HEK293T (cell line): ENCODE measurements around the gene SPIB.

Experiments
- CTCF ChIA-PET: fragments of 350-600 bp; formaldehyde crosslinking; extraction: SDS; loops from one replicate; lab custom pipeline; 2021; ENCODE audit warnings: antibody characterized with exemption, inconsistent platforms; lab: Yijun Ruan, JAX
- POLR2A ChIA-PET: fragments of 350-600 bp; formaldehyde crosslinking; extraction: SDS; loops from one replicate; lab custom pipeline; 2020; ENCODE audit warnings: antibody characterized with exemption, inconsistent platforms; lab: Yijun Ruan, JAX
- DNase-seq: peaks from one replicate; pipeline ENCODE4 v3.0.0; 2012; ENCODE audit warnings: mixed read lengths; ENCODE audit errors: extremely low spot score
- ARNT ChIP-seq: fragments of 450-650 bp; IDR thresholded peaks from 2 replicates; pipeline ENCODE4 v1.6.1; 2017; ENCODE audit warnings: mild to moderate bottlenecking
- BHLHE40 ChIP-seq: fragments of 450-650 bp; IDR thresholded peaks from 2 replicates; pipeline ENCODE4 v1.6.1; 2016; ENCODE audit warnings: mild to moderate bottlenecking, moderate library complexity, borderline replicate concordance
- CTBP1 ChIP-seq: fragments of 450-650 bp; IDR thresholded peaks from 2 replicates; pipeline ENCODE4 v1.6.1; 2016; ENCODE audit warnings: borderline replicate concordance
- ELF4 ChIP-seq: fragments of 450-650 bp; IDR thresholded peaks from 2 replicates; pipeline ENCODE4 v1.6.1; 2017; ENCODE audit warnings: antibody characterized with exemption
- FOXA1 ChIP-seq: fragments of 450-650 bp; IDR thresholded peaks from 2 replicates; pipeline ENCODE4 v1.6.1; 2016; ENCODE audit warnings: mild to moderate bottlenecking
- FOXK2 ChIP-seq: fragments of 450-650 bp; IDR thresholded peaks from 2 replicates; pipeline ENCODE4 v1.6.1; 2016; ENCODE audit warnings: mild to moderate bottlenecking
- FOXM1 ChIP-seq: fragments of 450-650 bp; IDR thresholded peaks from 2 replicates; pipeline ENCODE4 v1.6.1; 2017; ENCODE audit warnings: mild to moderate bottlenecking, borderline replicate concordance
- HDGF ChIP-seq: fragments of 450-650 bp; IDR thresholded peaks from 2 replicates; pipeline ENCODE4 v1.6.1; 2017; ENCODE audit warnings: antibody characterized with exemption, borderline replicate concordance
- L3MBTL2 ChIP-seq: fragments of 450-650 bp; conservative IDR thresholded peaks from 2 replicates; pipeline ENCODE4 v1.6.1; 2016; ENCODE audit warnings: mild to moderate bottlenecking
- LEF1 ChIP-seq: fragments of 450-650 bp; IDR thresholded peaks from 2 replicates; pipeline ENCODE4 v1.6.1; 2017; ENCODE audit warnings: mild to moderate bottlenecking, borderline replicate concordance
- NFRKB ChIP-seq: fragments of 450-650 bp; IDR thresholded peaks from 2 replicates; pipeline ENCODE4 v1.6.1; 2016; ENCODE audit warnings: mild to moderate bottlenecking, moderate library complexity
- SP1 ChIP-seq: fragments of 450-650 bp; IDR thresholded peaks from 2 replicates; pipeline ENCODE4 v1.6.1; 2017
- SUZ12 ChIP-seq: fragments of 450-650 bp; IDR thresholded peaks from 2 replicates; pipeline ENCODE4 v1.6.1; 2016; ENCODE audit warnings: mild to moderate bottlenecking
- TARDBP ChIP-seq: fragments of 450-650 bp; IDR thresholded peaks from 2 replicates; pipeline ENCODE4 v1.6.1; 2016
- ZNF384 ChIP-seq: fragments of 450-650 bp; IDR thresholded peaks from 2 replicates; pipeline ENCODE4 v1.6.1; 2016
- TF ChIP-seq, protein P1 (sequence below): fragments of 450-650 bp; IDR thresholded peaks from 2 replicates; pipeline ENCODE4 v1.6.1; 2016

The SPIB gene

DNA sequence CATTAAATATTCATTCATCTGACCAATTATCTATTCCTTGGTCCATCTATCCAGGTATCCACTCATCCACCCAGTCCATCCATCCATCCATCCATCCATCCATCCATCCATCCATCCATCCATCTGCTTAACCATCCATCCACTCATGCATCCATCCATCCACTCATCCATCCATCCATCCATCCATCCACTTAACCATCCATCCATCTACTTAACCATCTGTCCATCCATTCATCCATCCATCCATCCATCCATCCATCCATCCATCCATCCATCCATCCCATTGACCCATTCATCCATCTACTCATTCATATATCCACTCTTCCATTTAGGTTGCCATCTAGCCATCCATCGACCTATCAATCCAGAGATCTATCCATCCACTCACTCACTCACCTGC, 25.3 kb downstream of the SPIB start:
- ChIA-PET POLR2A (no interaction called here), CTCF (no interaction called here)
- DNase-seq, result no peak
- TF ChIP-seq SUZ12, result no peak
- no peak for TF ChIP-seq NFRKB
- TF ChIP-seq, protein P1, sequence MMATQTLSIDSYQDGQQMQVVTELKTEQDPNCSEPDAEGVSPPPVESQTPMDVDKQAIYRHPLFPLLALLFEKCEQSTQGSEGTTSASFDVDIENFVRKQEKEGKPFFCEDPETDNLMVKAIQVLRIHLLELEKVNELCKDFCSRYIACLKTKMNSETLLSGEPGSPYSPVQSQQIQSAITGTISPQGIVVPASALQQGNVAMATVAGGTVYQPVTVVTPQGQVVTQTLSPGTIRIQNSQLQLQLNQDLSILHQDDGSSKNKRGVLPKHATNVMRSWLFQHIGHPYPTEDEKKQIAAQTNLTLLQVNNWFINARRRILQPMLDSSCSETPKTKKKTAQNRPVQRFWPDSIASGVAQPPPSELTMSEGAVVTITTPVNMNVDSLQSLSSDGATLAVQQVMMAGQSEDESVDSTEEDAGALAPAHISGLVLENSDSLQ, result no peak
- no peak for TF ChIP-seq HDGF

DNA sequence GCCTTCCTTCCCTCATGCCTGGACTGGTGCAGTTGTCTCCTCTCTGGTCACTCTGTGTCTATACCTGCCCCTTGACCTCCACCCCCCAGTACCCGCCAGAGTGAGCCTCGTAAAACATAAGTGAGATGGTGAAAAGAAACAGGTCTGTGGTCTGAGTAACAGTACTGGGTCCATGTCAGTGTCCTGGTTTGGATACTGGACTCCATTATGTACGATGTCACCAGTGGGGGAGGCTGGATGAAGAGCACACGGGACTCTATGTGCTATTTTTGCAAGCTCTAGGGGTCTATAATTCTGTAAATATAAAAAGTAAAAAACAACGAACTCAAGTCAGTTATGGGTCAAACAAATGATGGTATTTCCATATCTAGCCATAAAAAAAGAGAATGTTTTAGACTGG, 28.3 kb downstream of the SPIB start:
- POLR2A ChIA-PET, result no interaction called here
- CTCF ChIA-PET, result no interaction called here

DNA sequence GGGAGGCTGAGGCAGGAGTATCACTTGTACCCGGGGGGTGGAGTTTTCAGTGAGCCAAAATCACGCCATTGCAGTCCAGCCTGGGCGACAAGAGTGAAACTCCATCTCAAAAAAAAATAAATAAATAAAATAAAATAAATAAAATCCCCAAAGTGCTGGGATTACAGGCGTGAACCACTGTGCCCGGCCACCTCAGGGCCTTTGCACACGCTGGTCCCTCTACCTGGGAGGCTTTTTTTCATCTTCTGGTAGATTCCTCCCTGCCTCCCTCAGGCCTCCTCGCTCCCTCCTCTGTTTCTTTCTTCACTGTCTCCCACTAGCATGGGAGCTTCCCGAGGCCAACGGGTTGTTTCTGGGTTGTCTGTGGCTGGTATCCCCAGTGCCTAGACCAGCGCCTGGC, 29.0 kb downstream of the SPIB start:
- TF ChIP-seq SUZ12 (no peak), SP1 (no peak), BHLHE40 (no peak), HDGF (no peak), L3MBTL2 (no peak), FOXA1 (no peak), FOXK2 (no peak), ELF4 (no peak), ZNF384 (no peak), ARNT (no peak), CTBP1 (no peak), LEF1 (no peak), FOXM1 (no peak), NFRKB (no peak), TARDBP (no peak)
- TF ChIP-seq, protein P1, result no peak
- ChIA-PET POLR2A (no interaction called here), CTCF (no interaction called here)
- no peak for DNase-seq

More for the DNA sequence above, 28.3 kb downstream of the SPIB start:
- TF ChIP-seq FOXM1 (no peak), HDGF (no peak), SUZ12 (no peak), CTBP1 (no peak), FOXA1 (no peak), NFRKB (no peak), BHLHE40 (no peak), FOXK2 (no peak), LEF1 (no peak), ELF4 (no peak), ZNF384 (no peak), ARNT (no peak), TARDBP (no peak), L3MBTL2 (no peak), SP1 (no peak)
- TF ChIP-seq, protein P1, result no peak
- no peak for DNase-seq

DNA sequence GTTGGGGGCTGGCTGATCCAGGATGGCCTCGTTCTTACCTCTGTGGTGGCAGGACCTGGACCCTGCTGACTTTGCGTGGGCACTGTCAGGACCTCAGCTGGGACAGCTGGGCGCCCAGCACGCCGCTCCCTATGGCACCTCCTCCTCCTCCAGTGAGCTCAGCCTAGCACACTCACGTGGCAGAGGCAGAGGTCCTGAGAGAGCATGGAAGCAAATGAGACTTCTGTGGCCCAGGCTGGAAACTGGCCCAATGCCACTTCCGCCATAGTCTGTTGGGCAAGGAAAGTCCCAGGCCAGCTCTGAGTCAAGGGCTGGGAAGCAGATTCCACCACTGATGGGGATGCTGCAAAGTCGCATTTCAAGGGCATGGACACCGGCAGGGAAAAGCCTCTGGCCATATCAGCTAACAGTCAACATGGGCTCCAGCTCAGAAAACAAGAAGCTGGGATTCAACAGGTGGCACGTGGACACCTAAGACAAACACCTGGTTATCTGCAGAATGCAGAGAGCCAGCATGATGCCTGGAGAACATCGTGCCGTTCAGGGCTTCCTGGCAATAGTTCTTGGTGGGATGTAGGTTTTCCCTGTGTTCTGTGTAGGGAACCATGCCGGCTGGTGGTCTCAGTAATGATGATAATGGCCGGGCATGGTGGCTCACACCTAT, 30.6 kb downstream of the SPIB start:
- no peak for TF ChIP-seq BHLHE40
- TF ChIP-seq HDGF, result no peak
- TF ChIP-seq NFRKB, result no peak
- TF ChIP-seq ARNT, result no peak
- TF ChIP-seq FOXA1, result no peak
- no peak for TF ChIP-seq FOXK2
- no peak for TF ChIP-seq L3MBTL2
- no peak for TF ChIP-seq CTBP1
- TF ChIP-seq SP1, result no peak
- TF ChIP-seq, protein P1, result no peak
- no peak for TF ChIP-seq ELF4
- no peak for TF ChIP-seq FOXM1
- no peak for TF ChIP-seq TARDBP
- ChIA-PET POLR2A (no interaction called here), CTCF (interaction anchor here (0.7 kb wide), 1 partner anchor 90 kb away, joined by 3 read pairs; no protein-coding TSS in a partner anchor)
- no peak for DNase-seq

DNA sequence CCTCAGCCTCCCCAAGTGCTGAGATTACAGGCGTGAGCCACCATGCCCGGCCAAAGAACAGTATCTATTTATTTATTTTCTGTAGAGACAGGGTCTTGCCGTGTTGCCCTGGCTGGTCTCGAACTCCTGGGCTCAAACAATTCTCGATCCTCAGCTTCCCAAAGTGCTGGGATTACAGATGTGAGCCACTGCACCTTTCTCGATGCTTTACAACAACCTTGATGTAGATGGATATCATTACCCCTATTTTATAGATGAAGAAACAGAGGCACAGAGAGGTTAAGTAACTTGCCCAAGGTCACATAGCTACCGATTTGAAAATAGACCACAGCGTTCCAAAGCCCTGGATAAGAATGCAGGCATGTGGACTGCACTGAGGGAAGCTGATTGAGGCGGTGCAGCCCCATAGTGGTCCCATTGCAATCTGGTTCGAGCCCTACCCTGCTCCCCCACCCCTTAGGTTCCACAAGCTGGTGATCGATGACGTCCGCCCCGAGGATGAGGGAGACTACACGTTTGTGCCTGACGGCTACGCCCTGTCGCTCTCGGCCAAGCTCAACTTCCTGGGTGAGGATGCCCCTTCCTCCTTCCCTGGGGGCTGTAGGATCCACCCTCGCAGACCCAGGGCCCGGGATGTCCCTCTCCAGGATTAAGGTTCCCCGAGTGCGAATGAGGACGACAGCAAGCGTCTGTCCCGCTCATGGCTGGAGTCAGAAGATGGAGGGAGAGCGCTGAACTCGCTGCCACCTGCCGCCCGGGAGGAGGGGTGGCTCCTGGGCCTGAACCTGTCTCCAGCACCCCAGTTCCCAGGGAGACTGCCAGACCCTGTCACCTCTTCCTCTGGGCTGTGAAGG, 31.9 kb downstream of the SPIB start:
- ChIA-PET POLR2A (no interaction called here), CTCF (no interaction called here)
- TF ChIP-seq LEF1, result no peak
- no peak for DNase-seq
